PC-9 (cell line): ENCODE data around the gene MOB3A. TPM values are rescaled to one million over a fixed set of nuclear protein-coding genes. Genes with fewer than 3 reads are reported as not detected.

ENCODE experiments used
- BruUV-seq: library from RNA; stranded (reverse); fragments of 400-500 nt; replicated peaks from 2 replicates; lab custom pipeline; 2021; lab: Mats Ljungman, UMichigan
- CTCF ChIA-PET: fragments of 300-600 bp; sonication (Branson Sonifier 250); formaldehyde crosslinking; loops from one replicate; lab custom pipeline; 2022; ENCODE audit warnings: antibody characterized with exemption; lab: Charles Lee
- POLR2A ChIA-PET: fragments of 300-600 bp; sonication (Branson Sonifier 250); formaldehyde crosslinking; loops from one replicate; lab custom pipeline; 2022; ENCODE audit warnings: antibody characterized with exemption; ENCODE audit not compliant: unreplicated experiment; lab: Charles Lee
- DNase-seq, 2 experiments: peaks; one replicate each; pipeline versions ENCODE4 v3.0.0 to v3.0.0-alpha.2; 2015 to 2022; ENCODE audit warnings: mixed read lengths in 1 of 2
- H2AFZ ChIP-seq: fragments of 200-600 bp; sonication (generic); 2 replicates; pipeline ENCODE4 v1.8.1; 2017; ENCODE audit warnings: antibody characterized with exemption
- H3F3A ChIP-seq: fragments of 200-600 bp; sonication (generic); 2 replicates; pipeline ENCODE4 v1.8.1; 2017; ENCODE audit warnings: antibody characterized with exemption, mild to moderate bottlenecking, low read depth; ENCODE audit not compliant: insufficient read depth
- H3K27ac ChIP-seq: fragments of 200-600 bp; sonication (generic); 2 replicates; pipeline ENCODE4 v1.6.1; 2016; ENCODE audit warnings: mixed run types
- H3K27me3 ChIP-seq: fragments of 200-600 bp; sonication (generic); 2 replicates; pipeline ENCODE4 v1.6.1; 2016; ENCODE audit warnings: low read depth, mixed run types; ENCODE audit not compliant: insufficient read depth
- H3K36me3 ChIP-seq: fragments of 200-600 bp; sonication (generic); 2 replicates; pipeline ENCODE4 v1.6.1; 2016; ENCODE audit warnings: low read depth, mixed run types
- H3K4me1 ChIP-seq: fragments of 200-600 bp; sonication (generic); replicated peaks from 2 replicates; pipeline ENCODE4 v1.6.1; 2016; ENCODE audit warnings: mixed run types; ENCODE audit not compliant: insufficient read depth
- H3K4me2 ChIP-seq: fragments of 200-600 bp; sonication (generic); 2 replicates; pipeline ENCODE4 v1.6.1; 2017; ENCODE audit warnings: mixed run types
- H3K4me3 ChIP-seq: fragments of 200-600 bp; sonication (generic); 2 replicates; pipeline ENCODE4 v1.6.1; 2016; ENCODE audit warnings: mixed run types
- H3K79me2 ChIP-seq: fragments of 200-600 bp; sonication (generic); 2 replicates; pipeline ENCODE4 v1.6.1; 2017; ENCODE audit warnings: low read depth, mixed run types
- H3K9me2 ChIP-seq: fragments of 200-600 bp; sonication (generic); 2 replicates; pipeline ENCODE4 v1.8.1; 2017; ENCODE audit warnings: mild to moderate bottlenecking; ENCODE audit not compliant: insufficient read depth
- H3K9me3 ChIP-seq: fragments of 200-600 bp; sonication (generic); 2 replicates; pipeline ENCODE4 v1.8.1; 2016; ENCODE audit warnings: low read depth; ENCODE audit not compliant: insufficient read depth
- H4K20me1 ChIP-seq: fragments of 200-600 bp; sonication (generic); 2 replicates; pipeline ENCODE4 v1.8.1; 2017; ENCODE audit not compliant: insufficient read depth
- EZH2 ChIP-seq: fragments of 200-600 bp; sonication (generic); IDR thresholded peaks from 2 replicates; pipeline ENCODE4 v1.8.0; 2017; ENCODE audit warnings: antibody characterized with exemption, low read depth
- intact Hi-C: fragments of 100-400 bp; cut with micrococcal nuclease; formaldehyde crosslinking; loops from one replicate; pipeline ENCODE4 v1.10.0; 2022; ENCODE audit not compliant: unreplicated experiment
- total RNA-seq: library from RNA; stranded (reverse); gene quantifications from 2 replicates; pipeline ENCODE4 v1.2.3, GENCODE V29; 2021
- TF ChIP-seq, protein P1 (sequence below): fragments of 200-600 bp; sonication (generic); conservative IDR thresholded peaks from 2 replicates; pipeline ENCODE4 v1.6.1; 2017; ENCODE audit warnings: mixed run types, antibody characterized with exemption, mild to moderate bottlenecking, moderate library complexity

MOB3A gene
- total RNA-seq, 1 experiment from 2014 or later = 28.9 TPM

GRCh38 chr19:2040647-2041432 is 55.3 kb downstream of the MOB3A start:
- POLR2A ChIA-PET = no interaction called here
- Histone ChIP-seq H3K4me1 (no peaks in the 10 kb centered on the region), H4K20me1 (peaks cover 14% of the 10 kb centered on the region), H2AFZ (no peak overlapping the region), H3K4me3 (no peak overlapping the region), H3K9me3 (no peaks in the 10 kb centered on the region), H3K27me3 (no peaks in the 10 kb centered on the region), H3K27ac (no peak overlapping the region), H3F3A (peaks cover 4% of the 10 kb centered on the region; the same call in 1 of the 2 replicates), H3K9me2 (no peaks in the 10 kb centered on the region), H3K36me3 (no peaks in the 10 kb centered on the region), H3K4me2 (no peak overlapping the region), H3K79me2 (peaks cover 3% of the 10 kb centered on the region; the same call in 1 of the 2 replicates)
- no TSS peak for BruUV-seq
- TF ChIP-seq EZH2 = no peak
- TF ChIP-seq, protein P1, sequence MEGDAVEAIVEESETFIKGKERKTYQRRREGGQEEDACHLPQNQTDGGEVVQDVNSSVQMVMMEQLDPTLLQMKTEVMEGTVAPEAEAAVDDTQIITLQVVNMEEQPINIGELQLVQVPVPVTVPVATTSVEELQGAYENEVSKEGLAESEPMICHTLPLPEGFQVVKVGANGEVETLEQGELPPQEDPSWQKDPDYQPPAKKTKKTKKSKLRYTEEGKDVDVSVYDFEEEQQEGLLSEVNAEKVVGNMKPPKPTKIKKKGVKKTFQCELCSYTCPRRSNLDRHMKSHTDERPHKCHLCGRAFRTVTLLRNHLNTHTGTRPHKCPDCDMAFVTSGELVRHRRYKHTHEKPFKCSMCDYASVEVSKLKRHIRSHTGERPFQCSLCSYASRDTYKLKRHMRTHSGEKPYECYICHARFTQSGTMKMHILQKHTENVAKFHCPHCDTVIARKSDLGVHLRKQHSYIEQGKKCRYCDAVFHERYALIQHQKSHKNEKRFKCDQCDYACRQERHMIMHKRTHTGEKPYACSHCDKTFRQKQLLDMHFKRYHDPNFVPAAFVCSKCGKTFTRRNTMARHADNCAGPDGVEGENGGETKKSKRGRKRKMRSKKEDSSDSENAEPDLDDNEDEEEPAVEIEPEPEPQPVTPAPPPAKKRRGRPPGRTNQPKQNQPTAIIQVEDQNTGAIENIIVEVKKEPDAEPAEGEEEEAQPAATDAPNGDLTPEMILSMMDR = no peak
- CTCF ChIA-PET = no interaction called here
- no peak for DNase-seq
- intact Hi-C loops = no loop called here

DNA sequence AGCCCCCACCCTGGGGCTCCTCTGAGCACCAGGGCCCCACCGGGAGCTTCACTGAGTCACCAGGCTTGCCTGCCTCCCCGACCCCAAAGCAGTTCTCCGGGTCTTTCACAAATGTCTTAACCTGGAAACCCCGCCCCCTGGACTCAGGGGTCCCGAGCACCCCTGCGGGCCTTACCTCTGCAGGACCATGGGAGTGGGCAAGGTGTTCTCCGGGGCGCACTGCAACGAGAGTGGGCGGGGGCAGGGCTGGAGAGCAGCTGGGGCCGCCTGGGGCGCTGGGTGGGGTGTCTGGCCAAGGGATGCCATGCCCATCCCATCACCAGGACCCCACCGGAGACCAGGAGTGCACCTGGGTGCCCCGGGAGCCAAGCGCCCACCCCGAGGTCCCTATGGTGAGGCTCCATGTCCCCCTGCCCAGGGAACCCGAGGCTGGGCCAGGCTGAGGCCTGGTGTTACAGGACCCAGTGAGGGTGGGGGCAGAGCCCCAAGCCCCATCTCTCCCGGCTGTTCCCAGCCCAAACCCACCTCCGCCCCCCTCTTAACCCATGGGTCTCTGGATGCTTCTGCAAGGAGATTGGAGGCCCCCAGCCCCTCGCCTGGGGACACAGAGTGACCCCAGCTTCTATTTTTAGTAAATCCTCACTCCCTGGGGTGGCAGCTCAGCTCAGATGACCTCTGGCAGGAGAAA is 56.0 kb downstream of the MOB3A start:
- CTCF ChIA-PET = interaction anchor here (0.6 kb wide), 1 partner anchor 111 kb away, joined by 5 read pairs; no protein-coding TSS in a partner anchor

More for the DNA sequence above, 56.0 kb downstream of the MOB3A start:
- no peak for DNase-seq
- H3K4me1 ChIP-seq = no peaks in the 10 kb centered on the region
- POLR2A ChIA-PET = no interaction called here
- H2AFZ ChIP-seq = no peak overlapping the region
- intact Hi-C loops = no loop called here
- peaks cover 10% of the 10 kb centered on the region; the same call in 1 of the 2 replicates for H3F3A ChIP-seq
- H3K9me3 ChIP-seq = no peaks in the 10 kb centered on the region
- H3K27me3 ChIP-seq = no peaks in the 10 kb centered on the region
- no peak overlapping the region for H3K4me3 ChIP-seq
- no peak overlapping the region for H3K4me2 ChIP-seq
- no TSS peak for BruUV-seq
- H3K79me2 ChIP-seq = no peaks in the 10 kb centered on the region
- no peaks in the 10 kb centered on the region for H3K36me3 ChIP-seq
- TF ChIP-seq EZH2 = no peak
- TF ChIP-seq, protein P1 = no peak
- H4K20me1 ChIP-seq = peaks cover 12% of the 10 kb centered on the region; the same call in 1 of the 2 replicates
- H3K9me2 ChIP-seq = no peaks in the 10 kb centered on the region
- H3K27ac ChIP-seq = no peak overlapping the region
